CD1c-positive myeloid dendritic cell (primary cell): Measurements from ENCODE around the gene ARID1B.
A peak's percentile ranks its signal among the peaks of the same experiment; 100 is the strongest.

ENCODE experiments used
- DNase-seq: peaks from one replicate; pipeline ENCODE4 v3.0.0-alpha.2; 2016; ENCODE audit errors: extremely low spot score

ARID1B gene

GRCh38 chr6:156852147-156852857 is 75.1 kb downstream of the ARID1B start:
- DNase-seq = no peak

- DNase-seq = no peak
Measured at GRCh38 chr6:156852858-156853216, 75.7 kb downstream of the ARID1B start.

- DNase-seq = no peak
Measured at GRCh38 chr6:156853733-156854132, 76.6 kb downstream of the ARID1B start.

- DNase-seq = no peak
Measured at GRCh38 chr6:156854466-156855161, 77.4 kb downstream of the ARID1B start.

- DNase-seq = no peak
Measured at GRCh38 chr6:156857573-156857972, 80.4 kb downstream of the ARID1B start.

- DNase-seq = no peak
Measured at GRCh38 chr6:156859686-156860085, 82.5 kb downstream of the ARID1B start.

- DNase-seq = peak; percentile 49
Measured at GRCh38 chr6:156862711-156863110, 85.5 kb downstream of the ARID1B start.

- DNase-seq = peak; percentile 22
Measured at GRCh38 chr6:156863504-156863903, 86.3 kb downstream of the ARID1B start.

GRCh38 chr6:156864557-156864956 is 87.4 kb downstream of the ARID1B start:
- DNase-seq = no peak

GRCh38 chr6:156865019-156865629 is 87.9 kb downstream of the ARID1B start:
- peak; percentile 30 for DNase-seq

GRCh38 chr6:156866220-156867015 is 89.2 kb downstream of the ARID1B start:
- DNase-seq = no peak

GRCh38 chr6:156867121-156867520 is 89.9 kb downstream of the ARID1B start:
- DNase-seq = no peak

GRCh38 chr6:156868385-156868784 is 91.2 kb downstream of the ARID1B start:
- DNase-seq = no peak

- no peak for DNase-seq
Measured at GRCh38 chr6:156869980-156870398, 92.8 kb downstream of the ARID1B start.

GRCh38 chr6:156870924-156871539 is 93.9 kb downstream of the ARID1B start:
- DNase-seq = no peak

GRCh38 chr6:156872903-156873302 is 95.7 kb downstream of the ARID1B start:
- no peak for DNase-seq

- DNase-seq = no peak
Measured at GRCh38 chr6:156873654-156874380, 96.6 kb downstream of the ARID1B start.

- DNase-seq = no peak
Measured at GRCh38 chr6:156875062-156875461, 97.9 kb downstream of the ARID1B start.

- no peak for DNase-seq
Measured at GRCh38 chr6:156876302-156876701, 99.1 kb downstream of the ARID1B start.

GRCh38 chr6:156877126-156877863 is 100.1 kb downstream of the ARID1B start:
- DNase-seq = no peak
